ENCODE measurements around the gene SLC4A4. TPM values are rescaled to one million over a fixed set of nuclear protein-coding genes. Genes with fewer than 3 reads are reported as not detected.
A peak's percentile ranks its signal among the peaks of the same experiment; 100 is the strongest.

Gene SLC4A4
- total RNA-seq, 1 donor from 2014 or later, result 37.7 TPM

GRCh38 chr4:71602289-71602900 lies 263.6 kb downstream of the SLC4A4 start:
- peaks cover 48% of the 10 kb centered on the region for H3K4me1 Mint-ChIP-seq (ENCODE audit: unreplicated experiment)
- H3K27ac Mint-ChIP-seq (ENCODE audit: unreplicated experiment), result peak overlapping the region; percentile 94
- no peak for DNase-seq (ENCODE audit: extremely low spot score, unreplicated experiment)
- peaks cover 6% of the 10 kb centered on the region for H3K9me3 Mint-ChIP-seq (ENCODE audit: unreplicated experiment)
- TF ChIP-seq CTCF (IDR thresholded peaks at IDR 0.05), result no peak
- peak overlapping the region; percentile 67 for H3K4me3 Mint-ChIP-seq (ENCODE audit: unreplicated experiment)
- peaks cover 5% of the 10 kb centered on the region for H3K36me3 Mint-ChIP-seq (ENCODE audit: unreplicated experiment)
- H3K27me3 Mint-ChIP-seq (ENCODE audit: unreplicated experiment), result peaks cover 7% of the 10 kb centered on the region

- Mint-ChIP-seq H3K9me3 (ENCODE audit: unreplicated experiment) (peaks cover 12% of the 10 kb centered on the region), H3K27me3 (ENCODE audit: unreplicated experiment) (peaks cover 4% of the 10 kb centered on the region), H3K4me3 (ENCODE audit: unreplicated experiment) (peak overlapping the region; percentile 44), H3K36me3 (ENCODE audit: unreplicated experiment) (peaks cover 5% of the 10 kb centered on the region), H3K4me1 (ENCODE audit: unreplicated experiment) (peaks cover 70% of the 10 kb centered on the region), H3K27ac (ENCODE audit: unreplicated experiment) (peak overlapping the region; percentile 43)
- no peak for DNase-seq (ENCODE audit: extremely low spot score, unreplicated experiment)
- no peak for TF ChIP-seq CTCF (IDR thresholded peaks at IDR 0.05)
Measured at GRCh38 chr4:71604785-71605184, 266.0 kb downstream of the SLC4A4 start.

GRCh38 chr4:71607109-71607508 lies 268.3 kb downstream of the SLC4A4 start:
- Mint-ChIP-seq H3K4me1 (ENCODE audit: unreplicated experiment) (peaks cover 59% of the 10 kb centered on the region), H3K27me3 (ENCODE audit: unreplicated experiment) (no peaks in the 10 kb centered on the region), H3K36me3 (ENCODE audit: unreplicated experiment) (peaks cover 5% of the 10 kb centered on the region), H3K9me3 (ENCODE audit: unreplicated experiment) (peaks cover 12% of the 10 kb centered on the region), H3K27ac (ENCODE audit: unreplicated experiment) (peak overlapping the region; percentile 73), H3K4me3 (ENCODE audit: unreplicated experiment) (no peak overlapping the region)
- no peak for TF ChIP-seq CTCF (IDR thresholded peaks at IDR 0.05)
- no peak for DNase-seq (ENCODE audit: extremely low spot score, unreplicated experiment)

GRCh38 chr4:71607780-71608677 lies 269.2 kb downstream of the SLC4A4 start:
- peaks cover 5% of the 10 kb centered on the region for H3K36me3 Mint-ChIP-seq (ENCODE audit: unreplicated experiment)
- no peak for TF ChIP-seq CTCF (IDR thresholded peaks at IDR 0.05)
- peak overlapping the region; percentile 19 for H3K4me3 Mint-ChIP-seq (ENCODE audit: unreplicated experiment)
- H3K9me3 Mint-ChIP-seq (ENCODE audit: unreplicated experiment), result peaks cover 12% of the 10 kb centered on the region
- no peaks in the 10 kb centered on the region for H3K27me3 Mint-ChIP-seq (ENCODE audit: unreplicated experiment)
- peaks cover 52% of the 10 kb centered on the region for H3K4me1 Mint-ChIP-seq (ENCODE audit: unreplicated experiment)
- no peak for DNase-seq (ENCODE audit: extremely low spot score, unreplicated experiment)
- peak overlapping the region; percentile 73 for H3K27ac Mint-ChIP-seq (ENCODE audit: unreplicated experiment)

- no peak for TF ChIP-seq CTCF (IDR thresholded peaks at IDR 0.05)
- peak overlapping the region; percentile 19 for H3K4me3 Mint-ChIP-seq (ENCODE audit: unreplicated experiment)
- H3K27ac Mint-ChIP-seq (ENCODE audit: unreplicated experiment), result peak overlapping the region; percentile 73
- H3K27me3 Mint-ChIP-seq (ENCODE audit: unreplicated experiment), result no peaks in the 10 kb centered on the region
- H3K9me3 Mint-ChIP-seq (ENCODE audit: unreplicated experiment), result peaks cover 12% of the 10 kb centered on the region
- peaks cover 50% of the 10 kb centered on the region for H3K4me1 Mint-ChIP-seq (ENCODE audit: unreplicated experiment)
- peaks cover 6% of the 10 kb centered on the region for H3K36me3 Mint-ChIP-seq (ENCODE audit: unreplicated experiment)
- DNase-seq (ENCODE audit: extremely low spot score, unreplicated experiment), result no peak
Measured at GRCh38 chr4:71608678-71609071, 269.9 kb downstream of the SLC4A4 start.
